HG03571 (cell line): ENCODE data around the gene SLC29A4.

Experiments
- ATAC-seq: cut with Tn5 transposase; IDR thresholded peaks from one replicate; pipeline ENCODE4 v1.9.1; 2021; ENCODE audit not compliant: unreplicated experiment

Gene SLC29A4

DNA sequence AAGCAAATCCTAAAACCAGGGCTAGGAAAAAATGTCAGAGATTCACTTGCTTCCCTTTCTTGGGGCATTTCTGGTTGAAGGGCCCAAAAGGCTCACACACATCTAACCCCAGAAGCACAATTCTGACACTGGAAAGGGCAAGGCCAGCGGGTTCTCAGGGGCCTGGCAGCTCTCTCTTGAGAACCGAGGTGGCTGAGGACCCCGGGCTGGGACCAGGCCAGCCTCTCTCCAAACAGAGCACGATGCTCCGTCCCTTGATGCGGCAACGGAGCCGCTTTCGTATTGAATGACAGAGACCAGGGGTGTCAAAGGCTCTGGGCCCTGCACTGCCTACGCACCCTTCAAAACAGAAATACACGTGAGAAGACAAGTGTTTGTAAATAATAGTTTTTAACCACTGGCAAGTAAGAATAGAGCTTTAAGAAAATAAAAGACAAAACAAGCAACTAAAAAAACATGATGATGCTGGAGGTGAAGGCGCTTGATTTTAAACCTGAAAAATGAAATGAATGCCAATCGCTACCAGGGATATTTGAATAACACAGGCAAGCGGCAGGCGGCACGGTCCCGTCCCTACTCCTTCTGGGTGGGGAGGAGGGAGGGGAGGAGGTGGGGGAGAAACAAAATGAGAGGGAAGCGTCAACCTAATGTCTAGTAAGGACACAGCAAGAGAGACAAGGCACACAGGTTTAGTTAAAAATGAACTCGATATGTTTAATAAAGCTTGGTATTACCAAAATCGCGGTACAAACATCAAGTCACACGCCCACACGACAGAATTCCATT, 68.0 kb downstream of the SLC29A4 start:
- ATAC-seq, result no peak

DNA sequence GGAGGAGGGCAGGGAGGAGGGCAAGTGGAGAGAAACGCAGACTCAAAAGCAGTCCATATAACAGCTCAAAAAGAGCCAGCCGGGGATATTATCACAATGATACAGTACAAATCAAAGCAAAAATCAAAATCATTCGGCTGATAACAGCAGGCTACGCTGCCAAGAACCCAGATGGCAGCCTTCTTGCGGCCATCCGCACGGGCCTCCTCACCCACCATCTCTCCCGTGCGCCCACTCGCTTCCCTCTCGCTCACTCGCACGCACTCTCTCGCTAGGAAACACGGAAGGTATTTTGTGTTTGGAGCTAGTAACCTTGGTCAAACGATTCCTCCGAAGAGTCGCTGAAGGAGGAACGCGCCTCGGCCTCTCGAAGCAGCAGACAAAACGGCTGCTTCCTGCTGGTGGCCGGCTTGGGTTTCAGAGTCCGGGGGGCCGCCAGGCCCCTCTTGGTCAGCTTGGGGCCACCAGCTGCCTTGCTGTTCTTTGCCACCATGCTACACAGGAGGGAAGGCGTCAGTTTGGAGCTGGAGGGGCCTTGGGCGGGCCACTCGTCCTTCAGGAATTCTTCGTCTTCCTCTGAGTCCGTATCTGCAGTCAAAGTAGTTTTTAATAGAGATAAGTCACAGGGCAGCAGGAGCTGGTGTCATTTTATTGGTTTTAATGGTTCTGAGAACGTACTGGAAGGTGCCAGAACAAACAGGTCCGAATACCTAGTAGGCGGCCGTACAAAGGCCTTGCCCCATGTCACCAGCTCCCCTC, 68.9 kb downstream of the SLC29A4 start:
- ATAC-seq, result no peak

DNA sequence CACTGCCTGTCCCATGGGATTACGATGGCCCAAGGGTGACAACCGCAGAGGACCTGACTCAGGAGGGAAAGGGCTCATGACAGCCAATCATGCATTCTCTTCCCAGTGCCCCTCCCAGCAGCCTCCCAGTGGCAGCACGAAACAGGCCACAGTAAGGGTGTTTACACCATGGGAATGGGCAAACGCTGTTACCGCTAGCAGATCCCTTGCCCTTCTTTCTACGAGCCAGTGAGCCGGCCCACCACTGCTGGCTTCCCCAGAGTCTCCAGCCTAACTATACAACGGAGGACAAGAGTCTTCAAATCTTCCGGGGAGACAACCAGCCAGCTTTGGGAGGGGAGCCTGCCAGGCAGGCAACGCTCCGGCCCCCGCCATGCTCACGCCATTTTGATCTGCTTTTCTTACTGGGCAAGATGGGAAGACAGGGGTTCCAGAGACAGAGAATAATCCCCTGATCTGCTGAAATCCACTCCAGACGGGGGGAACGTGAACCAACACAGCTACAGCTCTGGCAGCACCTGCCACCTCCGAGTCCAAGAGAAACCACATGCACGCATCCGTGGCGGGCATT, 69.8 kb downstream of the SLC29A4 start:
- ATAC-seq, result no peak

DNA sequence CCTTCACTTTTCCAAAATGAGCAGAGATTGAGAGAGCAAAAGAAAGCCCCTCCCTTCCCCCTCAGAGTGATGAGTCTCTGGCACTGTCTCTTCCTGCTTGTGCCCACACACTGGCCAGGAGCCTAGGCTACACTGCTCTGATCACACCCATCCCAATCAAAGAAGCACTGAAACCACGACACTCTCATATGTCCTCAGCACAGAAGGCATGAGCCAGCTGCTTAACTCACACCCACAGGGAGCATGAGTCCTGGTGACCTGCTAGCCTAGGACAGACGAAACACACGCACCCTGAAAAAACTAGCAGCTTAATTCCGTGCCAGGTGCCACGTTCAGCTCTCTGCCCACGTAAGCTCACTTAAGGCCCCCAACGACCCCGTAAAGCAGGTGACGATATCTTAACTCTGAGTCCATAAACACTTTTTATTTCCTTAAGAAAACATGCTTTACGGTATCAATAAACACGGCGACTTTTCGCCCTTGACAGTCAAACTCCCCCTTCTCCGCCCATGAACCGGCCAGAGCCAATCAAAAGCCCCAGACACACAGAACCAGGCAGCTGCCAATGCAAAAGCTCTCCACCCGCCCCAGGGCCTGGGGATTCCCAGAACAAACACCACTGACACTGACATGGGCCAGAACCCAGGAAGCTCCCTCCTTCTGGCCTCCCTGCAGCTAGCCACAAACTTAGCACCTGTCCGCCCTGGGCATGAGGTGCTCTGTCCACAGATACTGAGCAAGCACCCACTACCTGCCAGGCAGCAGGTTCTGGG, 71.9 kb downstream of the SLC29A4 start:
- no peak for ATAC-seq
